Stromal cell of bone marrow (primary cell): Measurements from ENCODE around the gene OR1L8.

Experiments
- DNase-seq: peaks from one replicate; pipeline ENCODE4 v3.0.0-alpha.2; 2012; ENCODE audit warnings: low read depth

Gene OR1L8

DNA sequence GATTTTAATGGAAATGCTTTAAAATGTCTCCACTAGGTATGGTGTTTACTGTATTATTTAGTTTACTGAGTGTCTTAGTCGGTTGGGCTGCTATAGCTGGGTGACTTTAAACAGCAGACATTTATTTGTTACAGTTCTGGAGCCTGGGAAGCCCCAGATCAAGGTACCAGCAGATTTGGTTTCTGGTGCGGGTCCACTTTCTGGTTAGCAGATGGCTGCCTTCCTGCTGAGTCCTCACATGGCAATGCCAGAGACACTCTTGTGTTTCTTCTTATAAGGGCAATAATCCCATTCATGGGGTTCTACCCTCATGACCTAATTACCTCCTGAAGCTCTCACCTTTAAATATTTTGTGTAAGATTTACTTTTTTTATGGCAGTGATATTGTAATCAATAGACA lies 65.0 kb downstream of the OR1L8 start:
- DNase-seq, result no peak
